Thymus (tissue), 11 donors: Measurements from ENCODE around the gene OR2T34. TPM values are rescaled to one million over a fixed set of nuclear protein-coding genes. Genes with fewer than 3 reads are reported as not detected.
A peak's percentile ranks its signal among the peaks of the same experiment; 100 is the strongest.
"Not testable (repeated sequence)": the region's sequence is repeated elsewhere in the genome, so short reads cannot be mapped to it uniquely, and the experiment has no call there.

Experiments
- DNase-seq, 9 donors: peaks; one replicate each; pipeline ENCODE4 v3.0.0-alpha.2; 2013; ENCODE audit warnings: low spot score in 9 of 9, low read depth in 6 of 9, missing footprints in 1 of 9
- H3K27ac ChIP-seq, 2 donors: one replicate each; pipeline ENCODE4 v1.5.1; 2013; ENCODE audit warnings: control low read depth in 1 of 2, low read depth in 1 of 2, low read length in 1 of 2, mild to moderate bottlenecking in 1 of 2, moderate library complexity in 1 of 2
- H3K27me3 ChIP-seq, 2 donors: one replicate each; pipeline ENCODE4 v1.5.1; 2013; ENCODE audit warnings: low read length in 1 of 2; ENCODE audit not compliant: control insufficient read depth in 2 of 2, insufficient read depth in 1 of 2
- H3K36me3 ChIP-seq, 2 donors: one replicate each; pipeline ENCODE4 v1.5.1; 2013; ENCODE audit warnings: low read length in 1 of 2, mild to moderate bottlenecking in 1 of 2, moderate library complexity in 1 of 2; ENCODE audit not compliant: control insufficient read depth in 2 of 2, insufficient read depth in 2 of 2
- H3K4me1 ChIP-seq, 2 donors: one replicate each; pipeline ENCODE4 v1.5.1; 2013; ENCODE audit warnings: low read length in 2 of 2; ENCODE audit not compliant: control insufficient read depth in 2 of 2, insufficient read depth in 2 of 2
- H3K4me3 ChIP-seq, 2 donors: one replicate each; pipeline ENCODE4 v1.5.1; 2013; ENCODE audit warnings: low read length in 2 of 2, control low read depth in 1 of 2, mild to moderate bottlenecking in 1 of 2
- H3K9me3 ChIP-seq, 2 donors: one replicate each; pipeline ENCODE4 v1.5.1; 2013; ENCODE audit warnings: low read length in 1 of 2, mild to moderate bottlenecking in 1 of 2; ENCODE audit not compliant: control insufficient read depth in 2 of 2, insufficient read depth in 1 of 2
- WGBS: extraction: QIAGEN DNeasy Blood & Tissue Kit; methylation state at CpG from one replicate; pipeline ENCODE4 v1.1.7; 2013; 5-methylcytosine and 5-hydroxymethylcytosine counted together
- polyA plus RNA-seq: library from polyadenylated mRNA; stranded (reverse); fragments of 200-250 nt; gene quantifications from one replicate; pipeline ENCODE4 v1.2.3, GENCODE V29; 2013
- total RNA-seq: library from RNA; stranded (reverse); fragments of 120-200 nt; gene quantifications from one replicate; pipeline ENCODE4 v1.2.4, GENCODE V29; 2013
- donor health status: healthy.

OR2T34 gene
- total and polyA plus RNA-seq, 2 donors, result 0.02 TPM; not detected in 1

GRCh38 chr1:248572049-248572448 lies 2.5 kb downstream of the OR2T34 start:
- H3K4me3 ChIP-seq, H3K9me3 ChIP-seq, H3K4me1 ChIP-seq, DNase-seq, H3K36me3 ChIP-seq, H3K27me3 ChIP-seq, H3K27ac ChIP-seq: not testable (repeated sequence)
- WGBS, result no CpG with 5 or more reads among the region's 1 CpG

GRCh38 chr1:248570811-248571210 lies 3.7 kb downstream of the OR2T34 start:
- H3K27ac ChIP-seq, H3K4me3 ChIP-seq, H3K4me1 ChIP-seq, H3K27me3 ChIP-seq, DNase-seq, H3K36me3 ChIP-seq, H3K9me3 ChIP-seq: not testable (repeated sequence)
- 71% methylated on average over 3 of the region's 3 CpGs for WGBS

DNA sequence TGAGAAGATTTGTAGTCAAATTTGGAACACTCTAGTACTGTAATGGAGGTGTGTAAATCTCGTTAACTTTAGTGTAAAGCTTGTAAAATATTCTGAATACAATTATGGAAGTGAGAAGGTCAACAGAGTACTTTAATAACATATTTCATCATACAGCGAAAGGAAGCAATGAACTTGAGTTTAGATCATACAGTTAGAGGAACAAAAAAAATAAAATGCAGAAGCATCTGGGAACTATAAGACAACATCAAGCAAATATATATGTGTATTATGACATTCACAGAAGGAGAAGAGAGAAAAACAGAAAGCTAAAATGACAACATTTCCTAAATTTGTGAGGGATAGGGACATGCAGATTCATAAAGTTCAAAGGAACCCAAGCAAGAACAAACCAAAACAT lies 5.5 kb downstream of the OR2T34 start:
- WGBS, result 93% methylated on average over 2 of the region's 2 CpGs
- H3K4me1 ChIP-seq, H3K36me3 ChIP-seq, H3K27ac ChIP-seq, H3K4me3 ChIP-seq, H3K27me3 ChIP-seq, H3K9me3 ChIP-seq, DNase-seq: not testable (repeated sequence)

DNA sequence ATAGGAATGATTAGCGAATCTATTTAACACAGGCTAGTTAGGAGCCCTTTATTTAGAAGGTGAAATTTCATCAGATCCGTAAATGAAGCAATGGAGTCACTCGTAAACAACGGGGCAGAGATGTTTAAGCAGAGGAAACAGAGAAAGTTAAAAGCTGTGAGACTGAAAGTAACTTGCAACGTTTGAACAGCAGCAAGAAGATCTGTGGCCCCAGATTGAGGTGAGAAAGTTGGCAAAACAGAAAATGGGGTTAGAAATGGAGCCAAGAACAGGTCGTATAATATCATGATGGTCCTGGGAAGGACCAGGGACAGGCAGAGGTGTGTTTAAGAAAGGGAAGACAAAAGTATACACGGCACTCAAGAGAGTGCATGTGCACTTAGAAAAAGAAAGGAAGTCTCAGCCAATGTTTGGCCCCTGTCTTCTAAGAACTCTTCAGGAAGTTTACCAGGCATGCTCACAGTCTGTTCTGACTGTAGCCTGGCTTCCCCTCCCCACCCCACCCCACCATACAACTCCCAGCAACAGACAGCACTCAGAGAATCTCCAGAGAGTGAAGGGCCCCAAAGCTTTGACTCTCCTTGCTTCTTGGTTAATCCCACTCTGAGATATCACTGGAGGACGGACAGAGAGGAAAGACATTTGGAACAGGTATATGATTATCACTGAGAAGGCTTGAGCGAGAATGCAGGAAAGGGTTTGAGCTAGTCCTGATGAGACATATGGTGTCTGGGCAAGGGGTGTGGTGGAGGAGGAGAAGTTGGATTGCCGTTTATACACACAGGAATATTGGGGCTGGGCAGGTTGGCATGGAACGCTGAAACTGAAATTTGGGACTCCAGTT lies 8.8 kb downstream of the OR2T34 start:
- DNase-seq, result peak in 3 of 9 donors; percentile 2 to 8 (median 8)
- 55% methylated on average over 11 of the region's 11 CpGs for WGBS
- not testable (repeated sequence) for H3K4me1 ChIP-seq, H3K9me3 ChIP-seq, H3K27ac ChIP-seq, H3K4me3 ChIP-seq, H3K27me3 ChIP-seq, H3K36me3 ChIP-seq

- WGBS, result 93% methylated on average over 2 of the region's 3 CpGs
- H3K27ac ChIP-seq, H3K4me1 ChIP-seq, H3K36me3 ChIP-seq, H3K9me3 ChIP-seq, H3K4me3 ChIP-seq, DNase-seq, H3K27me3 ChIP-seq: not testable (repeated sequence)
Measured at GRCh38 chr1:248562672-248563071, 11.9 kb downstream of the OR2T34 start, which contains the start of gene OR2T29. Gene OR2T29 (minus strand): TSS chr1:248562772. CDS start chr1:248559491, 3,281 bp downstream.

- not testable (repeated sequence) for H3K27ac ChIP-seq, H3K4me3 ChIP-seq
- no CpG with 5 or more reads among the region's 6 CpGs for WGBS
Measured at GRCh38 chr1:248551027-248551426, 23.5 kb downstream of the OR2T34 start.

DNA sequence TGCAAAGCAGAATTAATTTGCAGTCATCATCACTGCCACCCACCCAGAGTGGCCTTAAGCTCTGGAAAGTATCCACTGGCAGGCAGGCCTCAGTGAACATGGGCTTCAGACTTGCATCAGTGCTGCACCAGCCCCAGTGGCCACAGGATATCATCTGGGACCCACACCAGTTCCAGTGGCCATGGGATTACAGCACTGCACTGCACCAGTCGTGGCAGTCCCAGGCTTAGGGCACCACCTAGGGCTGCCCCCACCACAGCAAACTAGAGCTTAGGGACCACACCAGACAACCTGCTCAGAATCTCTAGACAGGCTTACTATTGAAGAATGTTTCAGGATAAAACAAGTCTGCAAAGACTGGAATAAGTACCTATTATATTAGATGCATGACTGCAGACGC lies 27.2 kb downstream of the OR2T34 start:
- H3K27me3 ChIP-seq, H3K4me3 ChIP-seq, H3K4me1 ChIP-seq, H3K36me3 ChIP-seq, DNase-seq, H3K9me3 ChIP-seq, H3K27ac ChIP-seq: not testable (repeated sequence)
- no CpG with 5 or more reads among the region's 2 CpGs for WGBS

More at GRCh38 chr1:248551027-248551426, 23.5 kb downstream of the OR2T34 start:
- H3K9me3 ChIP-seq, H3K4me1 ChIP-seq, DNase-seq, H3K27me3 ChIP-seq, H3K36me3 ChIP-seq: not testable (repeated sequence)

- not testable (repeated sequence) for DNase-seq, H3K27me3 ChIP-seq, H3K4me3 ChIP-seq, H3K36me3 ChIP-seq, H3K4me1 ChIP-seq, H3K9me3 ChIP-seq, H3K27ac ChIP-seq
Measured at GRCh38 chr1:248537449-248537848, 37.1 kb downstream of the OR2T34 start.
